ENCODE data around the gene URB1. TPM values are rescaled to one million over a fixed set of nuclear protein-coding genes. Genes with fewer than 3 reads are reported as not detected.

Gene URB1
- total and polyA plus RNA-seq, 2 of the 8 experiments (the other 6 are each of a cell fraction or from before 2014, with no cell fraction given), result 8.1 to 28.9 TPM

- Histone ChIP-seq H4K5ac (ENCODE audit: insufficient read length, low read depth, low read length) (no peak overlapping the region), H2BK20ac (ENCODE audit: low read length) (no peak overlapping the region), H3K4ac (replicated peaks; ENCODE audit: insufficient read length, low read depth, low read length) (no peak overlapping the region), H2AK5ac (ENCODE audit: low read depth, low read length) (peak overlapping the region; percentile 86; the same call in 1 of the 2 replicates), H4K8ac (ENCODE audit: extremely low read depth, insufficient read depth, low read length) (no peak overlapping the region), H3K4me1 (replicated peaks in 1 of 4; ENCODE audit: control insufficient read depth in 3 of 4, insufficient read depth in 4 of 4, low read length in 3 of 4) (peaks cover 0 to 6% (median 3%) of the 10 kb centered on the region in 4 experiments), H4K91ac (replicated peaks; ENCODE audit: insufficient read length, low read length) (no peak overlapping the region), H3K4me3 (ENCODE audit: extremely low read depth in 1 of 4, insufficient read depth in 2 of 4, low read depth in 3 of 4, low read length in 4 of 4) (peak overlapping the region in 3 of 4 experiments; percentile 43 to 81 (median 79); a peak in 4 of 8 replicates), H3K27ac (ENCODE audit: low read depth, low read length) (no peak overlapping the region), H2BK5ac (ENCODE audit: low read depth, low read length) (peak overlapping the region; percentile 26; the same call in 1 of the 2 replicates), H3K79me1 (ENCODE audit: low read depth, low read length) (peaks cover 18% of the 10 kb centered on the region), H2AFZ (ENCODE audit: low read length) (no peak overlapping the region), H3K9ac (replicated peaks in 1 of 4; ENCODE audit: extremely low read depth in 1 of 4, low read depth in 3 of 4, low read length in 3 of 4) (no peak overlapping the region), H3K9me3 (ENCODE audit: insufficient read depth in 2 of 2, low read depth in 1 of 2, low read length in 1 of 2) (peaks cover 6 to 7% of the 10 kb centered on the region in 2 experiments; a peak in 2 of 4 replicates), H3K14ac (ENCODE audit: insufficient read length) (no peak overlapping the region), H3K27me3 (replicated peaks in 1 of 4; ENCODE audit: control insufficient read depth in 3 of 4, extremely low read depth in 1 of 4, insufficient read depth in 3 of 4, low read length in 3 of 4) (peaks cover 0 to 7% (median 6%) of the 10 kb centered on the region in 4 experiments; a peak in 5 of 7 replicates), H3K23me2 (ENCODE audit: low read depth, low read length) (0 out of 2 replicates have a peak, but pooled peaks cover 5% of the 10 kb centered on the region), H3K4me2 (ENCODE audit: insufficient read depth in 1 of 2, low read depth in 2 of 2, low read length in 2 of 2) (peak overlapping the region; percentile 39 to 89; a peak in 2 of 4 replicates), H4K20me1 (replicated peaks in 1 of 2; ENCODE audit: control insufficient read depth in 1 of 2, insufficient read depth in 2 of 2, low read length in 2 of 2) (peaks cover 8% of the 10 kb centered on the region in 2 experiments), H3K36me3 (ENCODE audit: control insufficient read depth in 2 of 4, insufficient read depth in 4 of 4, low read length in 3 of 4) (no peaks in the 10 kb centered on the region; a peak in 1 of 8 replicates), H3K23ac (ENCODE audit: insufficient read length) (no peak overlapping the region), H2BK12ac (ENCODE audit: low read depth, low read length) (no peak overlapping the region), H3K18ac (ENCODE audit: extremely low read depth, low read length) (no peak overlapping the region), H2BK15ac (ENCODE audit: low read length) (no peak overlapping the region), H2BK120ac (replicated peaks; ENCODE audit: low read depth, low read length) (no peak overlapping the region), H3K56ac (replicated peaks; ENCODE audit: insufficient read length, low read depth, low read length) (no peak overlapping the region), H3K79me2 (ENCODE audit: control insufficient read depth in 1 of 2, insufficient read depth in 2 of 2, low read length in 2 of 2) (peaks cover 22 to 32% of the 10 kb centered on the region in 2 experiments)
- ChIA-PET CTCF (ENCODE audit: partially characterized antibody) (interaction anchor here (1.3 to 2.3 kb wide), 4 partner anchors 10 to 184 kb away, joined by 3 to 8 read pairs (median 4); no protein-coding TSS in a partner anchor), POLR2A (ENCODE audit: partially characterized antibody) (interaction anchor here (0.7 to 1.6 kb wide), 4 partner anchors 9 to 658 kb away, joined by 3 to 6 read pairs (median 4); no protein-coding TSS in a partner anchor)
- no peak for FAIRE-seq
- no peak for DNase-seq (ENCODE audit: low read depth in 1 of 2, low spot score in 2 of 2)
- WGBS, 2 experiments (ENCODE audit: extremely low coverage in 1 of 2, insufficient coverage in 1 of 2, insufficient read length in 1 of 2, insufficient replicate concordance in 2 of 2, low coverage in 1 of 2, low lambda C conversion rate in 2 of 2, missing lambda C conversion rate in 1 of 2), result 90% methylated on average over 9 of the region's 9 CpGs; no CpG with 5 or more reads in 1 of the 2 experiments
- TF ChIP-seq SP1 (IDR thresholded peaks at IDR 0.05; ENCODE audit: low read depth, low read length) (no peak), EP300 (IDR thresholded peaks at IDR 0.05; ENCODE audit: borderline replicate concordance in 1 of 2, low read depth in 2 of 2, low read length in 2 of 2) (no peak), BACH1 (IDR thresholded peaks at IDR 0.05; ENCODE audit: low read length) (no peak), ATF2 (IDR thresholded peaks at IDR 0.05; ENCODE audit: low read length) (no peak), KDM5A (IDR thresholded peaks at IDR 0.05; ENCODE audit: low read length) (no peak), POU5F1 (IDR thresholded peaks at IDR 0.05; ENCODE audit: low read depth, low read length) (no peak), KDM1A (IDR thresholded peaks at IDR 0.05; ENCODE audit: borderline replicate concordance, low read length) (no peak), HDAC2 (IDR thresholded peaks at IDR 0.05; ENCODE audit: borderline replicate concordance in 1 of 2, low read depth in 2 of 2, low read length in 2 of 2) (no peak)
Observed at GRCh38 chr21:32393677-32394001, 827 bp upstream of the URB1 start.
